HEK293T (cell line): Measurements from ENCODE around the gene SPSB4.
"Not testable (repeated sequence)": the region's sequence is repeated elsewhere in the genome, so short reads cannot be mapped to it uniquely, and the experiment has no call there.

ENCODE experiments used
- CTCF ChIA-PET: fragments of 350-600 bp; formaldehyde crosslinking; extraction: SDS; loops from one replicate; lab custom pipeline; 2021; ENCODE audit warnings: antibody characterized with exemption, inconsistent platforms; lab: Yijun Ruan, JAX
- POLR2A ChIA-PET: fragments of 350-600 bp; formaldehyde crosslinking; extraction: SDS; loops from one replicate; lab custom pipeline; 2020; ENCODE audit warnings: antibody characterized with exemption, inconsistent platforms; lab: Yijun Ruan, JAX
- DNase-seq: peaks from one replicate; pipeline ENCODE4 v3.0.0; 2012; ENCODE audit warnings: mixed read lengths; ENCODE audit errors: extremely low spot score
- ARNT ChIP-seq: fragments of 450-650 bp; IDR thresholded peaks from 2 replicates; pipeline ENCODE4 v1.6.1; 2017; ENCODE audit warnings: mild to moderate bottlenecking
- BHLHE40 ChIP-seq: fragments of 450-650 bp; IDR thresholded peaks from 2 replicates; pipeline ENCODE4 v1.6.1; 2016; ENCODE audit warnings: mild to moderate bottlenecking, moderate library complexity, borderline replicate concordance
- CTBP1 ChIP-seq: fragments of 450-650 bp; IDR thresholded peaks from 2 replicates; pipeline ENCODE4 v1.6.1; 2016; ENCODE audit warnings: borderline replicate concordance
- ELF4 ChIP-seq: fragments of 450-650 bp; IDR thresholded peaks from 2 replicates; pipeline ENCODE4 v1.6.1; 2017; ENCODE audit warnings: antibody characterized with exemption
- FOXA1 ChIP-seq: fragments of 450-650 bp; IDR thresholded peaks from 2 replicates; pipeline ENCODE4 v1.6.1; 2016; ENCODE audit warnings: mild to moderate bottlenecking
- FOXK2 ChIP-seq: fragments of 450-650 bp; IDR thresholded peaks from 2 replicates; pipeline ENCODE4 v1.6.1; 2016; ENCODE audit warnings: mild to moderate bottlenecking
- FOXM1 ChIP-seq: fragments of 450-650 bp; IDR thresholded peaks from 2 replicates; pipeline ENCODE4 v1.6.1; 2017; ENCODE audit warnings: mild to moderate bottlenecking, borderline replicate concordance
- HDGF ChIP-seq: fragments of 450-650 bp; IDR thresholded peaks from 2 replicates; pipeline ENCODE4 v1.6.1; 2017; ENCODE audit warnings: antibody characterized with exemption, borderline replicate concordance
- L3MBTL2 ChIP-seq: fragments of 450-650 bp; conservative IDR thresholded peaks from 2 replicates; pipeline ENCODE4 v1.6.1; 2016; ENCODE audit warnings: mild to moderate bottlenecking
- LEF1 ChIP-seq: fragments of 450-650 bp; IDR thresholded peaks from 2 replicates; pipeline ENCODE4 v1.6.1; 2017; ENCODE audit warnings: mild to moderate bottlenecking, borderline replicate concordance
- NFRKB ChIP-seq: fragments of 450-650 bp; IDR thresholded peaks from 2 replicates; pipeline ENCODE4 v1.6.1; 2016; ENCODE audit warnings: mild to moderate bottlenecking, moderate library complexity
- SP1 ChIP-seq: fragments of 450-650 bp; IDR thresholded peaks from 2 replicates; pipeline ENCODE4 v1.6.1; 2017
- SUZ12 ChIP-seq: fragments of 450-650 bp; IDR thresholded peaks from 2 replicates; pipeline ENCODE4 v1.6.1; 2016; ENCODE audit warnings: mild to moderate bottlenecking
- TARDBP ChIP-seq: fragments of 450-650 bp; IDR thresholded peaks from 2 replicates; pipeline ENCODE4 v1.6.1; 2016
- ZNF384 ChIP-seq: fragments of 450-650 bp; IDR thresholded peaks from 2 replicates; pipeline ENCODE4 v1.6.1; 2016
- TF ChIP-seq, protein P1 (sequence below): fragments of 450-650 bp; IDR thresholded peaks from 2 replicates; pipeline ENCODE4 v1.6.1; 2016

The SPSB4 gene

DNA sequence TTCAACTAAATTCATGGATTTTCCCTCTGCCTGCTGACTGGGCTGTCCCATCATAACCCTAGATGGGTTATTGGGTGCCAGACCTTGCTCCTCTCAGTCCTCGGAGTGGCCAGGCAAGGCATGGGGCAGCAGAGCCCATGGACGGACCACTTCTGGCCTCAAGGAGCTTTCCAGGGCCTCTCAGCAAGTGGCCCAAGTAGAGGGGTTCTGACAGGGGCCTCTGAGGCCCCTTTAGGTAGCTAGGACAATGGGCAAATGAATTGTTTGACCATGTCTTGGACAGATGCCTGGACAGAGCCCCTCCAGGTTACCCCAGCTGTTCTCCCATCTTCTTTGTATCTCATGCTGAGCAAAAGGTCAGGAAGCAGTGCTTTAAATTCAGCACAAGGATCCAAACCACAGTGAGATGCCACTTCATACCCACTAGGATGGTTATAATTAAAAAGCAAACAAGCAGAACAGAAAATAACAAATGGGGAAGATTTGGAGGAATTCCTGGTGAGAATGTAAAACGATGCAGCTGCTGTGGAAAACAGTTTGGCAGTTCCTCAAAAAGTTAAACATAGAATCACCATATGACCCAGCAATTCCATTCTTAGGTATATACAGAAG lies 61.6 kb downstream of the SPSB4 start:
- POLR2A ChIA-PET = no interaction called here
- CTCF ChIA-PET = no interaction called here
- DNase-seq = no peak
- no peak for TF ChIP-seq FOXA1
- no peak for TF ChIP-seq BHLHE40
- no peak for TF ChIP-seq FOXK2
- no peak for TF ChIP-seq CTBP1
- TF ChIP-seq ZNF384 = no peak
- TF ChIP-seq SP1 = no peak
- no peak for TF ChIP-seq HDGF
- no peak for TF ChIP-seq FOXM1
- TF ChIP-seq SUZ12 = no peak
- TF ChIP-seq L3MBTL2 = no peak
- TF ChIP-seq, protein P1, sequence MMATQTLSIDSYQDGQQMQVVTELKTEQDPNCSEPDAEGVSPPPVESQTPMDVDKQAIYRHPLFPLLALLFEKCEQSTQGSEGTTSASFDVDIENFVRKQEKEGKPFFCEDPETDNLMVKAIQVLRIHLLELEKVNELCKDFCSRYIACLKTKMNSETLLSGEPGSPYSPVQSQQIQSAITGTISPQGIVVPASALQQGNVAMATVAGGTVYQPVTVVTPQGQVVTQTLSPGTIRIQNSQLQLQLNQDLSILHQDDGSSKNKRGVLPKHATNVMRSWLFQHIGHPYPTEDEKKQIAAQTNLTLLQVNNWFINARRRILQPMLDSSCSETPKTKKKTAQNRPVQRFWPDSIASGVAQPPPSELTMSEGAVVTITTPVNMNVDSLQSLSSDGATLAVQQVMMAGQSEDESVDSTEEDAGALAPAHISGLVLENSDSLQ = no peak
- no peak for TF ChIP-seq ARNT
- no peak for TF ChIP-seq NFRKB
- TF ChIP-seq TARDBP = no peak

DNA sequence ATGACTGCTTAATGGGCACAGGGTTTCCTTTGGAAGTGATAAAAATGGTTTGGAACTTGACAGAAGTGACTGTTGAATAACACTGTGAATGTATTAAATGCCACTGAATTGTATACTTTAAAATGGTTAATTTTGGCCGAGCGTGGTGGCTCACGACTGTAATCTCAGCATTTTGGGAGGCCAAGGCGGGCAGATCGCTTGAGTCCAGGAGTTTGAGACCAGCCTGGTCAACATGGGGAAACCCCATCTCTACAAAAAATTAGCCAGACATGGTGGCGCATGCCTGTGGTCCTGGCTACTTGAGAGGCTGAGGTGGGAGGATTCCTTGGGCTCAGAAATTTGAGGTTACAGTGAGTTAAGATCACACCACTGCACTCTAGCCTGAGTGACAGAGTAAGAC lies 62.5 kb downstream of the SPSB4 start:
- DNase-seq, POLR2A ChIA-PET, CTCF ChIA-PET: not testable (repeated sequence)

- no peak for DNase-seq
- TF ChIP-seq NFRKB = no peak
- no peak for TF ChIP-seq BHLHE40
- no peak for TF ChIP-seq TARDBP
- no peak for TF ChIP-seq L3MBTL2
- no peak for TF ChIP-seq FOXK2
- no peak for TF ChIP-seq LEF1
- no peak for TF ChIP-seq SP1
- TF ChIP-seq CTBP1 = no peak
- TF ChIP-seq ZNF384 = no peak
- CTCF ChIA-PET = interaction anchor here (0.7 to 2.2 kb wide), 6 partner anchors 9 to 146 kb away, joined by 3 to 14 read pairs (median 4); no protein-coding TSS in a partner anchor
- POLR2A ChIA-PET = interaction anchor here (1.2 kb wide), 1 partner anchor 118 kb away, joined by 4 read pairs; the partner anchor contains the start of gene PXYLP1
Measured at GRCh38 chr3:141114179-141114745, 63.1 kb downstream of the SPSB4 start.

GRCh38 chr3:141114816-141115460 lies 63.8 kb downstream of the SPSB4 start:
- POLR2A ChIA-PET = interaction anchor here (1.2 kb wide), 1 partner anchor 117 kb away, joined by 4 read pairs; the partner anchor contains the start of gene PXYLP1
- CTCF ChIA-PET = interaction anchor here (0.6 to 2.2 kb wide), 14 partner anchors 9 to 147 kb away, joined by 3 to 14 read pairs (median 4); no protein-coding TSS in a partner anchor
- TF ChIP-seq FOXA1 (no peak), HDGF (no peak), ZNF384 (no peak), ARNT (no peak), FOXM1 (no peak), SUZ12 (no peak), L3MBTL2 (no peak), FOXK2 (no peak), NFRKB (no peak), LEF1 (no peak), SP1 (no peak)
- peak; percentile 64 for DNase-seq

GRCh38 chr3:141115789-141116541 lies 64.8 kb downstream of the SPSB4 start:
- DNase-seq = no peak
- TF ChIP-seq SUZ12 (no peak), SP1 (no peak), FOXM1 (no peak), BHLHE40 (no peak), ELF4 (no peak), ARNT (no peak), LEF1 (no peak), CTBP1 (no peak), L3MBTL2 (no peak), HDGF (no peak)
- TF ChIP-seq, protein P1 = no peak
- CTCF ChIA-PET = interaction anchor here (0.6 to 2.2 kb wide), 12 partner anchors 8 to 116 kb away, joined by 3 to 14 read pairs (median 4); partner anchors contain the start of gene SPSB4
- POLR2A ChIA-PET = no interaction called here

GRCh38 chr3:141116721-141117120 lies 65.6 kb downstream of the SPSB4 start:
- POLR2A ChIA-PET = no interaction called here
- no peak for DNase-seq
- CTCF ChIA-PET = interaction anchor here (1.4 to 2.2 kb wide), 3 partner anchors 11 to 66 kb away, joined by 3 to 14 read pairs (median 4); partner anchors contain the start of gene SPSB4
- TF ChIP-seq SUZ12 (no peak), ELF4 (no peak), TARDBP (no peak), NFRKB (no peak), LEF1 (no peak), FOXK2 (no peak), FOXA1 (no peak), L3MBTL2 (no peak), CTBP1 (no peak), BHLHE40 (no peak), ZNF384 (no peak)
- TF ChIP-seq, protein P1 = no peak

- CTCF ChIA-PET, POLR2A ChIA-PET, DNase-seq: not testable (repeated sequence)
Measured at GRCh38 chr3:141117982-141118381, 66.8 kb downstream of the SPSB4 start.
